Astrocyte of the cerebellum (primary cell): Measurements from ENCODE around the gene NMUR1.

ENCODE experiments used
- DNase-seq: peaks from one replicate; pipeline ENCODE4 v3.0.0-alpha.2; 2011; ENCODE audit warnings: low read depth
- H3K4me3 ChIP-seq: 2 replicates; pipeline ENCODE4 v1.5.1; 2011; ENCODE audit warnings: mild to moderate bottlenecking, low read depth, low read length, moderate library complexity
- CTCF ChIP-seq: IDR thresholded peaks from 2 replicates; pipeline ENCODE4 v1.5.1; 2012; ENCODE audit warnings: low read length, low read depth, moderate library complexity, mild to moderate bottlenecking; ENCODE audit errors: missing control alignments
- in situ Hi-C: cut with HindIII; loops from 2 replicates; pipeline ENCODE4 v1.10.0; 2017; ENCODE audit warnings: low sequenced_read_pairs

Gene NMUR1

GRCh38 chr2:231552752-231553151 lies 22.5 kb upstream of the NMUR1 start:
- in situ Hi-C loops = no loop called here
- no peak for DNase-seq
- H3K4me3 ChIP-seq = no peak overlapping the region
- no peak for TF ChIP-seq CTCF

- TF ChIP-seq CTCF = no peak
- no peak overlapping the region for H3K4me3 ChIP-seq
- no peak for DNase-seq
- in situ Hi-C loops = no loop called here
These were observed 19.4 kb upstream of the NMUR1 start for GRCh38 chr2:231549446-231550239.

DNA sequence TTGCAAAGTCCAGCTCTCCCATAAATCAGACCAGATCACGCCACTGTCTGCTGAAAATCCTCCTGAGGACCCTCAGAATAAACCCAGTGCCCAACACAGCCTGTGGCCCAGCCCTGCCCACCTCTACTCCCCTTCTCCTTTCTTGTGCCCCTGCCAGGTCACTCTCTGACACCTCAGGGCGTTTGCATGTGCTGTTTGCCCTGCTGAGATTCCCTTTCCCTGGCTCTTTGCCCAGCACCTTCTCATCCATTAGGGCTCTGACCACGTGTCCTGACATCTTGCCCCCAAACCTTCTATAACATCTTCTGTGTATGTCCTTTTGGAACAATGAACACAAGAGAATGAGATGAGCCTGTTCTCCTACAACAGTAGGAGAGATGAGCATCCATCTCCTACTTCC lies 18.5 kb upstream of the NMUR1 start:
- H3K4me3 ChIP-seq = no peak overlapping the region
- no peak for TF ChIP-seq CTCF
- DNase-seq = no peak
- in situ Hi-C loops = no loop called here

DNA sequence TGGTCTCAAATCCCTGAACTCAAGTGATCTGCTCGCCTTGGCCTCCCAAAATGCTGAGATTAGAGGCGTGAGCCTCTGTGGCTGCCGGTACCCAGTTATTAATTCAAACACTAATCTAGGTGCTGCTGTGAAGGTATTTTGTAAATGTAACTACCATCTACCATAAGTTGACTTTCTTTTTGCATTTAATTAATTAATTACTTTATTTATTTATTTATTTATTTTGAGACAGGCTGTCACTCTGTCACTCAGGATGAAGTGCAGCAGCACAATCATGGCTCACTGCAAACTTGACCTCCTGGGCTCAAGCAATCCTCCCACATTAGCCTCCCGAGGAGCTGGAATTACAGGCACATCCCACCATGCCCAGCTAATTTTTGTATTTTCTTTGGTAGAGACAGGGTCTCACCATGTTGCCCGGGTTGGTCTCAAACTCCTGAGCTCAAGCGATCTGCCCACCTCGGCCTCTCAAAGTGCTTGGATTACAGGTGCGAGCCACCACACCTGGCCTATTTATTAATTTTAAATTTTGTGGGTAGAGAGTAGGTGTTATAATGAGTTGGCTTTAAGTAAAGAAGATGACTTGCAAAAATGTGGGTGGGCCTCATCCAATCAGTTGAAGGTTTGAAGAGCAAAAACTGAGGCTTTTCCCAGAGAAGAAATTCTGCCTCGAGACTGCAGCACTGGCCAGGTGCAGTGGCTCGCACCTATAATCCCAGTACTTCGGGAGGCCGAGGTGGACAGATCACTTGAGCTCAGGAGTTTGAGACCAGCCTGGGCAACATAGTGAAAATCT lies 17.3 kb upstream of the NMUR1 start:
- in situ Hi-C loops = no loop called here

DNA sequence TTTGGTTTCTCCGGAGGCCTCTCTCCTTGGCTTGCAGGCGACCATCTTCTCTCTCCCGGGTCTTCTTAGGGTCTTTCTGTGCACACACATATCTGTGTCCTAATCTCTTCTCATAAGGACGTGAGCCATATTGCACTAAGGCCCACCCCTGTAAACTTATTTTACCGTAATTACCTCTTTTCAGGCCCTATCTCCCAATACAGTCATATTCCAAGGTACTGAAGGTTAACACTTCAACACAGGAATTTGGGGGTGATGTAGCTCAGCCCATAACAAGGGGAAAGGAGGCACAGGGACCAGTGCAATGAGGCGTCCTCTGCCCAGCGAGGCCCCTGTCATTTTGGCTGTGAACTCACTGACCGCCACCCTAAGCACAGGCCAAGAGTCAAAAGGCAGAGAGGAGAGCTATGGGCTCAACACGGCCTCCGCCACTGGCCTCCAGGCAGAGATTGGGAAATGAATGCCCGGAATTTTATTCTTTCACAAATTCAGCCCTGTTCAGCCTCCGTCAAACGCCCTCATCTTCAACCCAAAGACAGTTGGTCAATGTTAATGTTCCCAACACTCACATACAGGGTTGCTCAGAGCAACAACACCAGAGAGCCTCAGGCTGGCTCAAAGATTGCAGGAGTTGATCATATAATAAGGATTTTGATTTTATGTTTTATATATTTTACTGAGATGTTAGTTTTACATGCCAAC lies 15.9 kb upstream of the NMUR1 start:
- in situ Hi-C loops = no loop called here
- TF ChIP-seq CTCF = no peak
- no peak for DNase-seq
- H3K4me3 ChIP-seq = no peak overlapping the region

More for the DNA sequence above, 17.3 kb upstream of the NMUR1 start:
- no peak for TF ChIP-seq CTCF
- no peak overlapping the region for H3K4me3 ChIP-seq
- DNase-seq = no peak

GRCh38 chr2:231545105-231545902 lies 15.1 kb upstream of the NMUR1 start:
- no peak for TF ChIP-seq CTCF
- in situ Hi-C loops = no loop called here
- DNase-seq = peak; percentile 39
- no peak overlapping the region for H3K4me3 ChIP-seq
